A549 (cell line): ENCODE data around the gene CD99.

ENCODE experiments used
- CHD4 ChIP-seq: fragments of 200-600 bp; sonication (generic); IDR thresholded peaks from 2 replicates; pipeline ENCODE4 v1.6.1; 2016; ENCODE audit warnings: antibody characterized with exemption, mild to moderate bottlenecking, borderline replicate concordance
- POLR2A ChIP-seq: IDR thresholded peaks from 2 replicates; pipeline ENCODE4 v1.6.1; 2012; ENCODE audit warnings: mild to moderate bottlenecking, low read length
- RFX5 ChIP-seq: fragments of 450-650 bp; IDR thresholded peaks from 2 replicates; pipeline ENCODE4 v1.7.1; 2014; ENCODE audit warnings: antibody characterized with exemption, mild to moderate bottlenecking, moderate library complexity
- TP53 ChIP-seq: fragments of 250-450 bp; sonication (Bioruptor Pico); IDR thresholded peaks from 2 replicates; pipeline ENCODE4 v1.5.0; 2021; ENCODE audit warnings: mild to moderate bottlenecking, moderate library complexity
- ZFP36 ChIP-seq: fragments of 450-650 bp; IDR thresholded peaks from 2 replicates; pipeline ENCODE4 v1.6.1; 2014; ENCODE audit warnings: borderline replicate concordance; ENCODE audit not compliant: partially characterized antibody
- TF ChIP-seq, protein P1 (sequence below): fragments of >200 bp; sonication (Bioruptor Twin); formaldehyde crosslinking; IDR thresholded peaks from 3 replicates; pipeline ENCODE4 v1.5.1; 2016
- TF ChIP-seq, protein P2 (sequence below): fragments of 250-450 bp; sonication (Bioruptor Pico); IDR thresholded peaks from 2 replicates; pipeline ENCODE4 v1.5.0; 2021; ENCODE audit warnings: mild to moderate bottlenecking, moderate library complexity, borderline replicate concordance
- TF ChIP-seq, protein P3 (sequence below): fragments of 150-350 bp; IDR thresholded peaks from 2 replicates; pipeline ENCODE4 v1.6.1; 2014; ENCODE audit warnings: low read depth, mild to moderate bottlenecking, low read length

DNA sequence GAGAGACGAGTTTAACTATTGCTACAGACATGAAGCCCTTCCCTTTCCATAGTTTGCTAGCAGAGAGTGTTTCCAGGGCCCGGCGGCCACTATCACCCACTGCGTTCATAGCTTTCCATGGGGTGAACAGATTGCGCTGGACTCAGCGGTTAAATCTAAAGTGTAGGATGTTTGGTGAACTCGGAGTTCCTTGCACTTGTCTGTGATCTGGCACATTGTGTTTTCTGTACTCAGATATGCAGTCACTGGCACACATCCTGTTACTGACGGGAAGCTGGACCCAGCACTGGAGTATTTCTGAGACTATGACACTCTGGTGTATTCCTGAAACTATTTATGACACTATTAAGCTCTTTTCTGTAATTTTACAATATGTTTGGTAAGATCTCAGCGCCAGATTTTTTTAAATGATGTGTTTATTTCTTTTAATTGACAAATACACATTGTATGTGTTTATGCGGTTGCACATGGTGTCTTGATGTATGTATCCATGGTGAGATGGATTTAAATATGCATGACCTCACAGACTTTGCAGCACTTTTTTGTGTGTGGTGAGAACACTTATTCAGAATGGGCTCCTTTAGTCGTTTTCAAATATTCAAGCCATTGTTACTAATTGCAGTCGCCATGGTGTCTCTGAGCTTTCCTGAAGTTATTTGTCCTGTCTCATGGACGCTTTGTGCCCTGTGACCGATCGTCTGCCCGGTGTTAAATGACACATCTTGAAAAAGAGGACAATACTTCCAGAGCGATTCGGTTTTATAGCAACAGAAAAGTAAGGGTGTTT, 14.1 kb downstream of the CD99 start:
- TF ChIP-seq, protein P1, sequence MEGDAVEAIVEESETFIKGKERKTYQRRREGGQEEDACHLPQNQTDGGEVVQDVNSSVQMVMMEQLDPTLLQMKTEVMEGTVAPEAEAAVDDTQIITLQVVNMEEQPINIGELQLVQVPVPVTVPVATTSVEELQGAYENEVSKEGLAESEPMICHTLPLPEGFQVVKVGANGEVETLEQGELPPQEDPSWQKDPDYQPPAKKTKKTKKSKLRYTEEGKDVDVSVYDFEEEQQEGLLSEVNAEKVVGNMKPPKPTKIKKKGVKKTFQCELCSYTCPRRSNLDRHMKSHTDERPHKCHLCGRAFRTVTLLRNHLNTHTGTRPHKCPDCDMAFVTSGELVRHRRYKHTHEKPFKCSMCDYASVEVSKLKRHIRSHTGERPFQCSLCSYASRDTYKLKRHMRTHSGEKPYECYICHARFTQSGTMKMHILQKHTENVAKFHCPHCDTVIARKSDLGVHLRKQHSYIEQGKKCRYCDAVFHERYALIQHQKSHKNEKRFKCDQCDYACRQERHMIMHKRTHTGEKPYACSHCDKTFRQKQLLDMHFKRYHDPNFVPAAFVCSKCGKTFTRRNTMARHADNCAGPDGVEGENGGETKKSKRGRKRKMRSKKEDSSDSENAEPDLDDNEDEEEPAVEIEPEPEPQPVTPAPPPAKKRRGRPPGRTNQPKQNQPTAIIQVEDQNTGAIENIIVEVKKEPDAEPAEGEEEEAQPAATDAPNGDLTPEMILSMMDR: no peak
- TF ChIP-seq POLR2A (no peak), CHD4 (no peak), TP53 (no peak), RFX5 (no peak), ZFP36 (no peak)
- TF ChIP-seq, protein P2, sequence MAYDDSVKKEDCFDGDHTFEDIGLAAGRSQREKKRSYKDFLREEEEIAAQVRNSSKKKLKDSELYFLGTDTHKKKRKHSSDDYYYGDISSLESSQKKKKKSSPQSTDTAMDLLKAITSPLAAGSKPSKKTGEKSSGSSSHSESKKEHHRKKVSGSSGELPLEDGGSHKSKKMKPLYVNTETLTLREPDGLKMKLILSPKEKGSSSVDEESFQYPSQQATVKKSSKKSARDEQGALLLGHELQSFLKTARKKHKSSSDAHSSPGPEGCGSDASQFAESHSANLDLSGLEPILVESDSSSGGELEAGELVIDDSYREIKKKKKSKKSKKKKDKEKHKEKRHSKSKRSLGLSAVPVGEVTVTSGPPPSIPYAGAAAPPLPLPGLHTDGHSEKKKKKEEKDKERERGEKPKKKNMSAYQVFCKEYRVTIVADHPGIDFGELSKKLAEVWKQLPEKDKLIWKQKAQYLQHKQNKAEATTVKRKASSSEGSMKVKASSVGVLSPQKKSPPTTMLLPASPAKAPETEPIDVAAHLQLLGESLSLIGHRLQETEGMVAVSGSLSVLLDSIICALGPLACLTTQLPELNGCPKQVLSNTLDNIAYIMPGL: no peak
- TF ChIP-seq, protein P3, sequence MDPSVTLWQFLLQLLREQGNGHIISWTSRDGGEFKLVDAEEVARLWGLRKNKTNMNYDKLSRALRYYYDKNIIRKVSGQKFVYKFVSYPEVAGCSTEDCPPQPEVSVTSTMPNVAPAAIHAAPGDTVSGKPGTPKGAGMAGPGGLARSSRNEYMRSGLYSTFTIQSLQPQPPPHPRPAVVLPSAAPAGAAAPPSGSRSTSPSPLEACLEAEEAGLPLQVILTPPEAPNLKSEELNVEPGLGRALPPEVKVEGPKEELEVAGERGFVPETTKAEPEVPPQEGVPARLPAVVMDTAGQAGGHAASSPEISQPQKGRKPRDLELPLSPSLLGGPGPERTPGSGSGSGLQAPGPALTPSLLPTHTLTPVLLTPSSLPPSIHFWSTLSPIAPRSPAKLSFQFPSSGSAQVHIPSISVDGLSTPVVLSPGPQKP: no peak
